Daoy (cell line): Measurements from ENCODE around the gene AAK1. TPM values are rescaled to one million over a fixed set of nuclear protein-coding genes. Genes with fewer than 3 reads are reported as not detected.
A peak's percentile ranks its signal among the peaks of the same experiment; 100 is the strongest.
"Not testable (repeated sequence)": the region's sequence is repeated elsewhere in the genome, so short reads cannot be mapped to it uniquely, and the experiment has no call there.

ENCODE experiments used
- DNase-seq: peaks from one replicate; pipeline ENCODE4 v3.0.0-alpha.2; 2015; ENCODE audit warnings: low read depth
- total RNA-seq: library from RNA; depleted of rRNA; stranded (reverse); fragments of >200 nt; shearing (Covaris generic); gene quantifications from 2 replicates; pipeline ENCODE4 v1.2.3, GENCODE V29; 2014

AAK1 gene
- total RNA-seq, 1 experiment from 2014 or later, result 23.4 TPM

GRCh38 chr2:69659941-69660483 lies 16.5 kb upstream of the AAK1 start:
- DNase-seq, result no peak

DNA sequence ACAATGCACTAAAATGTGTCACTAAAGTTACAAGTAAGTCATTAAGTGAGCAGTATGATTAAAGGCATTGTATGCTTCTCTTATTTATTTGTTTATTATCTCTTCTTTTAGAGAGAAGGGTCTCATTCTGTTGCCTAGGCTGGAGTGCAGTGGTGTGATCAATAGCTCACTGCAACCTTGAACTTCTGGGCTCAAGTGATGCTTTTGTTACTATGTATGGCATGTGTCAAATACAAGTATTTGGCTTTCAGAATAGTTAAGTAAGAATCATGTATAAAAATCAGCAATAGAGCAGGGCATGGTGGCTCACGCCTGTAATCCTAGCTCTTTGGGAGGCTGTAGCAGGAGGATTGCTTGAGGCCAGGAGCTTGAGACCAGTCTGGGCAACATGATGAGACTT lies 15.8 kb upstream of the AAK1 start:
- DNase-seq, result no peak

GRCh38 chr2:69652206-69652605 lies 8.7 kb upstream of the AAK1 start:
- peak; percentile 35 for DNase-seq

DNA sequence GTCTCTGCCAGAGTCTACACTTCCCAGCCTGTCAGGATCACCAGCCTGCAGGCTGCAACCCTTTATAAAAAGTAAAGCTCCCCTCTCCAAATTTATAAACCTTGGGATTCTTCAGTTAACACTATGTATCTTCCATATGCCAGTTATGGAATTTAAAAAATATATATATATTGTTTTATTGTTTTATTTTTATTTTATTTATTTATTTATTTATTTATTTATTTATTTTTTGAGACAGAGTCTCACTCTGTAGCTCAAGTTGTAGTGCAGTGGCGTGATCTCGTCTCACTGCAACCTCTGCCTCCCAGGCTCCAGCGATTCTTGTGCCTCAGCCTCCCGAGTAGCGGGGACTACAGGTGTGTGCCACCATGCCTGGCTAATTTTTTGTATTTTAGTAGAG lies 3.7 kb upstream of the AAK1 start:
- DNase-seq, result not testable (repeated sequence)

DNA sequence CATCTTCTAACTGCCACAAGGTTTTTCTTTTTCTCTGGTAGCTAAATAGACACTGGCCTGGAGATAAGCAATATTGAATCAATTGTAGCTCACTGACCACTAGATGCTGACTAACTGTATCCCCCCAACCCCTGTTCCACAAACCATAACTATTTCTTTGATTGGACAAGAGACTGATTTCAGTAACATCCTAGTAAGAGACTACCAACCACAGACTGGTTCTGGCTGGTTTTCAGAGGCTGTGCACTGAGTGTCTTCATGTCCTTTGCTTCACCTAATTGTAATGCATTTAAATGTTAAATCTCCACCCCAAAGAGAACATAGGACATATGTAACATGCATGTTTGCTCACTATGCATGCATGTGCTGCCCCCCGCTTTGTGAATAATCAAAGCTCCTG lies 3.2 kb upstream of the AAK1 start:
- no peak for DNase-seq

DNA sequence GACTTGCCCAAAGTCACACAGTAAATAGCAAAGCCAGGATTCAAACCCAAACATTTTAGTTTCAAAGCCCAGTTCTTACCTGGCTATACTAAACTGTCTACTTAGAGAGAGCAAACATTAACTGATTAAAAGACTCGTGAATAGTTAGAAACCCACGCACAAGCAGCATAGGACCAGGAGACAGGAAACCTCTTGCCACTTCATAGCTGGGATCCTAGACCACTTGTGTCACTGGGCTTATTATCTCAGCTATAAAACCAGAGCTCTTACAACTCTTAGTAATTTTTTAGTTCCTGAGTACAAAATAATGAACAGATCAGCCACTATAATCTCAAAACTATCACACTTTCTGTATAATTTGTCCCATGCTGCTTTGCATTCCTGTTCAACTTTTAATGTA lies 2.4 kb upstream of the AAK1 start:
- no peak for DNase-seq

DNA sequence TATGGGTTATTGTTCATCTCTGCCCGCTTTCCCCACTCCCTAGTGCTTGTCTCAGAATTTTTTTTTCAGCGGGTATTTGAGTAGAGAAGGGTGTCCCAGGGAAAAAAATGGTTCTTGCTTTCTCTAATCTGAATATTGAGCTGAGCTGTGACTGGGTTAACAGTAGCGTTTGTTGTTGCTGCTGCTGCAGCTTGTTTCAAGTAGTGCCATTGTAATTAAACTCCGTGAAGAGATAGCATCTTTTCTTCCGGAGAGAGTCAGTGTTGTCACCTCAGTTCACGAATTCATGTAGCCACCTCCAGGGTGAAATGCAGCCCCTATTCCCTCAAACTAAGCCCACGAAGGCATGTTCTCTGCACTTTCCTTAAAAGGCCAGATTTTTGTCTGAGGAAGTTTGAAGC lies 1.5 kb upstream of the AAK1 start:
- DNase-seq, result no peak

GRCh38 chr2:69644506-69644979 lies 1.0 kb upstream of the AAK1 start:
- DNase-seq, result no peak

- DNase-seq, result peak; percentile 76
Observed at GRCh38 chr2:69642709-69643601, 584 bp downstream of the AAK1 start.

- no peak for DNase-seq
Observed at GRCh38 chr2:69641887-69642708, 1.4 kb downstream of the AAK1 start.

GRCh38 chr2:69641471-69641870 lies 2.1 kb downstream of the AAK1 start:
- no peak for DNase-seq

DNA sequence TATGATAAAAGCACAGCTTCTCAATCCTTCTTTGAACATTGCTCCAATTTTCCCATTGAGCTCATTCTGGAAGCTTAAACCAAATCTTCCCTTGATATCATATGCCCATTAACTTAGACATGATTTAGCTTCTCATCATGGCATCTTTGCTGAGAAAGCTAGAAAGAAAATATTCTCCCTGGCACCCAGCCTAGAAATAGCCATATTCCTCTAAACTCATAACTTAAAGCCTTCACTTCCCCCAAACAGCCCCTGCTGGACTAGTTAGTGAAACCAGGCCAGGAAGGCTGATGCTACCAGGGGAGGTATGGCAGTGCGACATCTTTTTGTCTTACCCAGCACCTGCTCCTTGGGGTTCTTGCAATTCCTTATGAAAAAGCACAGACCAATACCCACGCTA lies 4.3 kb downstream of the AAK1 start:
- no peak for DNase-seq

DNA sequence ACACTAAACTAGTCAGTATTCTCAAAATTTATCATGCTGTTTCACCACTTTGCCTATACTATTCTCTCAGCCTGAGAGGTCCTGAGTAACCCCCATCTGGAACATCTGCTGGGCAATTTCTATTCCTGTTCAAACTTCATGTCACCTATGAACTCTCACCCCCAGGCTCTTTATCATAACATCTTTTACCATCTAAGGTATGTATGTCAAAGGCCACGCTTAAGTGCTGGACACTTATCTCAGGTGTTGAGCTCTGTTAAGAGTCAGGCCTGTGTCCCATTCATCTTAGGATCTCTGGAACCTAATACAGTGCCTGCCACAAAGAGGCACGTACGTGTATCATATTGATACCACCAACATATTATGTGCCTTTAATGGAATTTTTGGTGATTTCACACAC lies 4.9 kb downstream of the AAK1 start:
- DNase-seq, result no peak

GRCh38 chr2:69637923-69638322 lies 5.6 kb downstream of the AAK1 start:
- no peak for DNase-seq

DNA sequence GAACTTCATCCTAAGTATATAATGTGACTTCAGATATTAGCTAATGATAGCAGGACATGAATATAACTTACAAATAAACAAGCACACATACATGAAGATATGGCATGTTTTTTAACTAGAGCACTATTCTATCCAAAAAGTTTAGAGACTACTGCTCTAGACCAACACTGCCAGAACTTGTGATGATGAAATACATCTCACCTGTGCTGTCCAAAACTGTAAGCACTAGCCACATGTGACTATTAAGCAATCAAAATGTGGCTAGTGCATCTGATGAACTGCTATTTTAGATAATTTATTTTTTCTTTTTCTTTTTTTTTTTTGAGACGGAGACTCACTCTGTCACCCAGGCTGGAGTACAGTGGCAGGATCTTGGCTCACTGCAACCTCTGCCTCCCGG lies 7.1 kb downstream of the AAK1 start:
- no peak for DNase-seq

DNA sequence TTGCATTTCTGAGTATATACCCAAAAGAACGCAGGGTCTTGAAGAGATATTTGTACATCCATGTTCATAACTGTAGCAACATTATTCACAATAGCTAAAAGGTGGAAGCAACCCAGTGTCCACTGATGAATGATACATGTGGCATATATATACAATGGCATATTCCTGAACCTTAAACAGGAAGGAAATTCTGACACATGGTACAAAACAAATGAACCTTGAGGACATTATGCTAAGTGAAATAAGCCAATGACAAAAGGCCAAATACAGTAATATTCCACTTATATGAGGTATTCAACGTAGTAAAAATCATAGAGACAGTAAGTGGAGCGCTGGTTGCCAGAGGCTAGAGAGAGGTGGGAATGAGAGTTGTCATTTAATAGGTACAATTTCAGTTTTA lies 8.1 kb downstream of the AAK1 start:
- DNase-seq, result no peak

DNA sequence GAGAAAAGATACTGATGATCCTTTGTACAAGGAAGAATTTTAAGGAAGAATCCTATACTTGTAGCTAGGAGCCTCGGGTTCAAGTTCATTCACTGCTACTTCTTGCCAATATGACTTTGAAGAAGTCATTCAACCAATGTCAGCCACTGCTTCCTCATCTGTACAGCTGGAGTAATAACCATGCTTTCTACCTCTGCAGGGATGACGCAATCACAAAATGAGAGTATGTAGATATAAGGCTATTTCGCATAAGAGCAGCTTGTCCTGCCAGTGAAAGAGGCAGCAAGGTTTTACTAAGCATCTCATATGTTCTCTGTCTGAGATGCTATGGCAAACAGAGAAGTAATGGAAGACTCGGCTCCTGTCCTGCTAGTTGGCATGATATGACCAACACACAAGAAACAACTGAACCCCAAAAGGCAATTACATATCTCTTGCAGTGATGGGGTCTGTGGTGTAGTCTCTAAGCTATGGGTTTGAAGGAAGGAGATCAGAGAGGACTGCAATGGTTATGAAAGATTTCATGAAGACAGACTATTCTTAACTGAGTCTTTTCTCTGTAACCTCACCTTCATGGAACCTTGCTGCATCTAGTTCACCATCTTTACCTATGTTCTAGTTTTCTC lies 9.2 kb downstream of the AAK1 start:
- no peak for DNase-seq

- no peak for DNase-seq
Observed at GRCh38 chr2:69631402-69631801, 12.1 kb downstream of the AAK1 start.

DNA sequence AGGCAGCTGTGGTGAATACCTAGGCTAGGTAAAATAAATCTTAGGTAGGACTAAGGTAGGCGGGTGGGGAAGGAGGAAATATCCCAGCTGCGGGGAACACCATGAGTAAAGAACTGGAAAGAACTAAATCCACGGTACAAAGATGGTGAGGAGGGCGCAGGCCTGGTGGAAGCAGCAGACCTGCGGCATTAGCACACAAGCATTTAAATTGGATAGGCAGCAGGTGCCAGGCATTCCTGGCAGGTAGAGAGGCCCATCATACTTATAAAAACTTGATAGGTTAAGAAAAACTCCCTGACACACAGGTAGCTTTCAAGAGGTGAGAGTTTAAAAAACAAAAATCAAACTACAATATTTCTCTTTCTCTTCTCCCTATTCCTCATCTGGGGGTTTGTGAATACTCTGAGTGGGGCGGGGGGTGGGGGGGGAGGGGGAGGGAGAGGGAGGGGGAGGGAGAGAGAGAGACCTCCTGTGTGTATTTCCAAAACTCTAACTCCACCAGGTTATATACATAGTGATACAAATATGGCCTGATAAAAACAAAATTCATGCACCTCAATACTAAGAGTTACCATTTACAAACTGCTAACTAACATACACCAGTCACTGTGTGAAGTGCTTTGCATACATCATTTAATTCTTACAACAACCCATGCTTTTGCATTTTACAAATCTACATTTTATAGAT lies 13.5 kb downstream of the AAK1 start:
- no peak for DNase-seq

- DNase-seq, result no peak
Observed at GRCh38 chr2:69628325-69629021, 15.1 kb downstream of the AAK1 start.
